ENCODE results near the gene ACMSD.

The ACMSD gene

GRCh38 chr2:134910763-134911399 is 72.5 kb downstream of the ACMSD start:
- no peak for DNase-seq

- no peak for DNase-seq
These were observed 73.0 kb downstream of the ACMSD start for GRCh38 chr2:134911400-134911785.

- DNase-seq: no peak
These were observed 73.9 kb downstream of the ACMSD start for GRCh38 chr2:134912361-134912760.

GRCh38 chr2:134917360-134917865 is 79.0 kb downstream of the ACMSD start:
- peak in 1 of 2 experiments; percentile 39 for DNase-seq

GRCh38 chr2:134917888-134918525 is 79.6 kb downstream of the ACMSD start:
- DNase-seq: peak; percentile 90 to 98

GRCh38 chr2:134918526-134919340 is 80.3 kb downstream of the ACMSD start, which contains the start of gene CCNT2:
TSS of gene CCNT2 (plus strand) at chr2:134918822. CDS start at chr2:134918855, 33 bp downstream.
- DNase-seq: peak; percentile 98 to 99

GRCh38 chr2:134919341-134920210 is 81.2 kb downstream of the ACMSD start:
- DNase-seq: peak in 1 of 2 experiments; percentile 59

GRCh38 chr2:134924912-134925311 is 86.5 kb downstream of the ACMSD start:
- no peak for DNase-seq

- DNase-seq: no peak
These were observed 88.0 kb downstream of the ACMSD start for GRCh38 chr2:134926231-134926931.

- DNase-seq: no peak
These were observed 88.8 kb downstream of the ACMSD start for GRCh38 chr2:134927195-134927594.

- DNase-seq: no peak
These were observed 94.6 kb downstream of the ACMSD start for GRCh38 chr2:134932864-134933526.

GRCh38 chr2:134933732-134934131 is 95.3 kb downstream of the ACMSD start:
- no peak for DNase-seq

GRCh38 chr2:134934150-134934549 is 95.7 kb downstream of the ACMSD start:
- DNase-seq: no peak

- DNase-seq: no peak
These were observed 96.2 kb downstream of the ACMSD start for GRCh38 chr2:134934641-134935040.

- DNase-seq: no peak
These were observed 98.3 kb downstream of the ACMSD start for GRCh38 chr2:134936691-134937090.

GRCh38 chr2:134943540-134943939 is 105.1 kb downstream of the ACMSD start:
- DNase-seq: no peak

GRCh38 chr2:134944975-134945374 is 106.6 kb downstream of the ACMSD start:
- DNase-seq: no peak

GRCh38 chr2:134946073-134946472 is 107.7 kb downstream of the ACMSD start:
- DNase-seq: no peak

- no peak for DNase-seq
These were observed 111.7 kb downstream of the ACMSD start for GRCh38 chr2:134949981-134950708.

- no peak for DNase-seq
These were observed 112.5 kb downstream of the ACMSD start for GRCh38 chr2:134950886-134951285.
